Neuronal stem cell (in vitro differentiated cells): Measurements from ENCODE around the gene PPP6R3.
"Not testable (repeated sequence)": the region's sequence is repeated elsewhere in the genome, so short reads cannot be mapped to it uniquely, and the experiment has no call there.

Source experiments
- DNase-seq: peaks from one replicate; pipeline ENCODE4 v3.0.0-alpha.2; 2013; ENCODE audit warnings: low spot score
- H2AFZ ChIP-seq: one replicate; pipeline ENCODE4 v1.6.1; 2013; ENCODE audit warnings: mild to moderate bottlenecking, low read length, inconsistent platforms
- H2AK5ac ChIP-seq: 2 replicates; pipeline ENCODE4 v1.6.1; 2013; ENCODE audit warnings: low read depth, mild to moderate bottlenecking, inconsistent platforms, low read length, moderate library complexity, mixed read lengths
- H2BK120ac ChIP-seq: 2 replicates; pipeline ENCODE4 v1.6.1; 2013; ENCODE audit warnings: low read depth, mild to moderate bottlenecking, inconsistent platforms, low read length, moderate library complexity, mixed read lengths
- H2BK12ac ChIP-seq: one replicate; pipeline ENCODE4 v1.6.1; 2013; ENCODE audit warnings: low read length, inconsistent platforms
- H2BK15ac ChIP-seq: 2 replicates; pipeline ENCODE4 v1.6.1; 2013; ENCODE audit warnings: mild to moderate bottlenecking, low read length, inconsistent platforms, mixed read lengths
- H2BK5ac ChIP-seq: one replicate; pipeline ENCODE4 v1.6.1; 2013; ENCODE audit warnings: inconsistent platforms, mild to moderate bottlenecking, low read length, moderate library complexity
- H3K14ac ChIP-seq: one replicate; pipeline ENCODE4 v1.6.1; 2013; ENCODE audit warnings: low read length, inconsistent platforms
- H3K18ac ChIP-seq: 2 replicates; pipeline ENCODE4 v1.6.1; 2013; ENCODE audit warnings: low read length, inconsistent platforms
- H3K23ac ChIP-seq: 2 replicates; pipeline ENCODE4 v1.6.1; 2013; ENCODE audit warnings: low read depth, mild to moderate bottlenecking, mixed read lengths, low read length, inconsistent platforms; ENCODE audit not compliant: poor library complexity
- H3K27ac ChIP-seq: replicated peaks from 3 replicates; pipeline ENCODE4 v1.5.1; 2013; ENCODE audit warnings: low read length, inconsistent platforms
- H3K27me3 ChIP-seq, 3 experiments: 2 replicates each; pipeline ENCODE4 v1.6.1; 2013; ENCODE audit warnings: low read length in 3 of 3, mild to moderate bottlenecking in 2 of 3, inconsistent platforms in 1 of 3, low read depth in 1 of 3, mixed read lengths in 1 of 3, moderate library complexity in 1 of 3; ENCODE audit not compliant: control insufficient read depth in 3 of 3, insufficient read depth in 3 of 3
- H3K36me3 ChIP-seq, 2 donors: replicated peaks in 1 of 2; 2 replicates each; pipeline ENCODE4 v1.6.1; 2013; ENCODE audit warnings: low read length in 2 of 2; ENCODE audit not compliant: control insufficient read depth in 2 of 2, insufficient read depth in 2 of 2
- H3K4ac ChIP-seq: 2 replicates; pipeline ENCODE4 v1.6.1; 2013; ENCODE audit warnings: inconsistent platforms, mild to moderate bottlenecking, low read length, moderate library complexity
- H3K4me1 ChIP-seq, 2 donors: 1 replicate in 1 of 2; 2 replicates in 1 of 2; pipeline ENCODE4 v1.6.1; 2013; ENCODE audit warnings: low read length in 2 of 2, low read depth in 1 of 2; ENCODE audit not compliant: control insufficient read depth in 2 of 2, insufficient read depth in 1 of 2
- H3K4me2 ChIP-seq: one replicate; pipeline ENCODE4 v1.6.1; 2013; ENCODE audit warnings: mild to moderate bottlenecking, low read length, inconsistent platforms; ENCODE audit not compliant: insufficient read depth, poor library complexity, severe bottlenecking
- H3K4me3 ChIP-seq, 2 donors: 2 replicates each; pipeline ENCODE4 v1.5.1; 2013; ENCODE audit warnings: low read length in 2 of 2, mild to moderate bottlenecking in 2 of 2, inconsistent platforms in 1 of 2, moderate library complexity in 1 of 2
- H3K79me1 ChIP-seq: one replicate; pipeline ENCODE4 v1.6.1; 2013; ENCODE audit warnings: low read depth, mild to moderate bottlenecking, inconsistent platforms, low read length, moderate library complexity
- H3K9ac ChIP-seq: one replicate; pipeline ENCODE4 v1.6.1; 2013; ENCODE audit warnings: mild to moderate bottlenecking, low read depth, low read length, inconsistent platforms; ENCODE audit not compliant: poor library complexity
- H3K9me3 ChIP-seq, 2 donors: replicated peaks in 1 of 2; 2 replicates each; pipeline versions ENCODE3 to v1.6.1; 2013; ENCODE audit warnings: low read length in 2 of 2, mild to moderate bottlenecking in 2 of 2, inconsistent platforms in 1 of 2, low read depth in 1 of 2, mixed read lengths in 1 of 2, moderate library complexity in 1 of 2; ENCODE audit not compliant: control insufficient read depth in 2 of 2, insufficient read depth in 1 of 2
- H4K8ac ChIP-seq: one replicate; pipeline ENCODE4 v1.6.1; 2013; ENCODE audit warnings: low read depth, mild to moderate bottlenecking, inconsistent platforms, low read length, moderate library complexity
- H4K91ac ChIP-seq: one replicate; pipeline ENCODE4 v1.6.1; 2013; ENCODE audit warnings: low read length, low read depth, mild to moderate bottlenecking, inconsistent platforms; ENCODE audit not compliant: poor library complexity
- WGBS, 2 donors: extraction: QIAGEN DNeasy Blood & Tissue Kit; methylation state at CpG; one replicate each; pipeline ENCODE4 v1.1.7; 2013; ENCODE audit warnings: missing lambda C conversion rate in 2 of 2, mixed read lengths in 1 of 2; ENCODE audit not compliant: insufficient read length in 2 of 2, insufficient replicate concordance in 1 of 2; ENCODE audit errors: extremely low coverage in 2 of 2; 5-methylcytosine and 5-hydroxymethylcytosine counted together

The PPP6R3 gene

DNA sequence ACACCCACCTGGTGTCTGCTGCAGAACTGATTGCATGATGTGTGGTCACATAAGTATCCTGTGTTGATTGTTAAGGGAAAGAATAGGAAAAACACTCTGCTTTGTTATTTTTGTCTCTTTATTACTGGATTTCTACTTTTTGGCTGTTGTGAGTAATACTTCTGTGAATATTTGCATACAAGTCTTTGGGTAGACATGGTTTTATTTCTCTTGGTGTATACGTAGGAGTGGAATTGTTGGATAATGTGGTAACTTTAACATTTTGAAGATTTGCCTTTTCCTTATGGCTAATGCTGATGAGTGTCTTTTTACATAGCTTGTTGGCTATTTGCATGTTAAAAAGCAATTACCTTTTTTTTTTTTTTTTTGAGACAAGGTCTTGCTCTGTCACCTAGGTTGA, 13.1 kb downstream of the PPP6R3 start:
- no peak for DNase-seq
- Histone ChIP-seq H3K9me3 (peaks cover 16 to 46% of the 10 kb centered on the region in 2 donors), H3K18ac (no peak overlapping the region), H3K4ac (no peak overlapping the region), H4K91ac (no peak overlapping the region), H3K79me1 (peaks cover 7% of the 10 kb centered on the region), H3K9ac (no peak overlapping the region), H2BK15ac (no peak overlapping the region), H3K4me2 (no peak overlapping the region), H3K14ac (peak overlapping the region; percentile 14), H3K36me3 (peaks cover 18 to 71% of the 10 kb centered on the region in 2 donors), H2BK5ac (no peak overlapping the region), H3K4me1 (peaks cover 4 to 11% of the 10 kb centered on the region in 2 donors), H3K4me3 (no peak overlapping the region), H3K23ac (no peak overlapping the region), H4K8ac (no peak overlapping the region), H3K27me3 (no peaks in the 10 kb centered on the region), H2AK5ac (no peak overlapping the region), H2BK12ac (no peak overlapping the region), H3K27ac (no peak overlapping the region), H2BK120ac (no peak overlapping the region), H2AFZ (no peak overlapping the region)
- no CpG with 5 or more reads among the region's 1 CpG for WGBS, 2 donors

DNA sequence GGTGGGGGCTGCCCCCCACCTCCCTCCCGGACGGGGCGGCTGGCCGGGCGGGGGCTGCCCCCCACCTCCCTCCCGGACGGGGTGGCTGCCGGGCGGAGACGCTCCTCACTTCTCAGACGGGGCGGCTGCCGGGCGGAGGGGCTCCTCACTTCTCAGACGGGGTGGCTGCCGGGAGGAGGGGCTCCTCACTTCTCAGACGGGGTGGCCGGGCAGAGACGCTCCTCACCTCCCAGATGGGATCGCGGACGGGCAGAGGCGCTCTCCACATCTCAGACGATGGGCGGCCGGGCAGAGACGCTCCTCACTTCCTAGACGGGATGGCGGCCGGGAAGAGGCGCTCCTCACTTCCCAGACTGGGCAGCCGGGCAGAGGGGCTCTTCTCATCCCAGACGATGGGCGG, 15.1 kb downstream of the PPP6R3 start:
- not testable (repeated sequence) for H3K18ac ChIP-seq, H3K4me2 ChIP-seq, H2BK120ac ChIP-seq, H2AK5ac ChIP-seq, H3K27me3 ChIP-seq, DNase-seq, H3K79me1 ChIP-seq, H3K9ac ChIP-seq, H3K4ac ChIP-seq, H3K14ac ChIP-seq, H2BK5ac ChIP-seq, H2BK15ac ChIP-seq, H3K27ac ChIP-seq, H2BK12ac ChIP-seq, H2AFZ ChIP-seq, H3K4me1 ChIP-seq, H3K23ac ChIP-seq, H3K4me3 ChIP-seq, H4K8ac ChIP-seq, H4K91ac ChIP-seq
- H3K36me3 ChIP-seq: peaks cover 19 to 74% of the 10 kb centered on the region in 2 donors
- H3K9me3 ChIP-seq: peaks cover 20 to 63% of the 10 kb centered on the region in 2 donors
- no CpG with 5 or more reads among the region's 34 CpGs for WGBS, 2 donors

DNA sequence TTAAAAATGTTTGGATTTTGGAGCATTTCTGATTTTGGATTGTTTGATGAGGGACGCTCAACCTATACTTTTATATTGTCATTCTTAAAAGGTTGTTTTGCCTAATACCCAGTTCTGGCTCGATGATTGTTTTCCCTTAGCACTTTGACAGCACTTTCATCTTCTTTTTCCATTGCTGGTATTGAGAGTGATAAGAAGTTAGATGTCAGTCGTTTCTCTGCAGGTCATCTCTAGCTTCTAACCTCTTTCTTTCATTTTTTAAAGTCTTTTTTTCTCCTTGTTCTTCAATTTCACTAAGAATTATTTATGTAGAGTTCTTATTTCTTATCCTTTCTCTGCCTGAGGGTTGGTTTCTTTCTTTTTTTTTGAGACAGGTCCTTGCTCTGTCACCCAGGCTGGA, 18.8 kb downstream of the PPP6R3 start:
- no peak overlapping the region for H3K4me3 ChIP-seq
- peaks cover 14 to 48% of the 10 kb centered on the region in 2 donors for H3K9me3 ChIP-seq
- no peak overlapping the region for H4K91ac ChIP-seq
- H3K18ac ChIP-seq: no peak overlapping the region
- no peak overlapping the region for H3K23ac ChIP-seq
- no peak overlapping the region for H2BK12ac ChIP-seq
- no peak overlapping the region for H3K27ac ChIP-seq
- no peak overlapping the region for H3K9ac ChIP-seq
- no peak overlapping the region for H2AFZ ChIP-seq
- no peak overlapping the region for H3K4ac ChIP-seq
- H3K27me3 ChIP-seq: no peaks in the 10 kb centered on the region
- H3K79me1 ChIP-seq: peaks cover 8% of the 10 kb centered on the region
- WGBS, 2 donors: no CpG with 5 or more reads among the region's 3 CpGs
- no peak overlapping the region for H2AK5ac ChIP-seq
- no peak overlapping the region for H2BK120ac ChIP-seq
- H2BK15ac ChIP-seq: no peak overlapping the region
- H3K4me2 ChIP-seq: no peak overlapping the region
- no peak for DNase-seq
- H3K14ac ChIP-seq: no peak overlapping the region
- peaks cover 7 to 52% of the 10 kb centered on the region in 2 donors for H3K36me3 ChIP-seq
- H3K4me1 ChIP-seq: no peaks in the 10 kb centered on the region
- no peak overlapping the region for H2BK5ac ChIP-seq
- H4K8ac ChIP-seq: no peak overlapping the region

DNA sequence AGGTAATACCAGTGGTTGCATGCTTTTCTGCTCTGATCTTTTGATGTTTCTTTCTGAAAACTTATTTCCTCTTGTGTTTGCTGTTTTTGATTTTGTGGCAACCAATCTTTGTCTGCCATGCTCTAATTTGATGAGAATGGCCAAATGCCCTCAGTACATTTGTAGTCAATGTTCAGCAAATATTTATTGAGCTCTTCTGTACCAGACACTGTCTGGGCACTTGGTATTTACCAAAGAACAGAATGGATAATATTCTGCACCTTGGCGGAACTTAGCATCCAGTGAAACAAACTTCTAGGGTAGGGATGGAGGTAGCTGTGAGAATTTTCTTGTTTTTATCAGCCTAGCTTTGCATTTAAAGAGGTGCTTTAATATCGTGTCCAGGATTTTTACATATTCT, 19.6 kb downstream of the PPP6R3 start:
- Histone ChIP-seq H2BK12ac (no peak overlapping the region), H2AK5ac (no peak overlapping the region), H3K36me3 (peaks cover 7 to 49% of the 10 kb centered on the region in 2 donors), H3K18ac (no peak overlapping the region), H3K27ac (no peak overlapping the region), H3K4me1 (no peaks in the 10 kb centered on the region), H2BK120ac (no peak overlapping the region), H2BK15ac (no peak overlapping the region), H3K4me3 (no peak overlapping the region), H4K8ac (no peak overlapping the region), H3K4me2 (no peak overlapping the region), H3K27me3 (no peaks in the 10 kb centered on the region), H2BK5ac (no peak overlapping the region), H2AFZ (no peak overlapping the region), H3K9me3 (peaks cover 14 to 44% of the 10 kb centered on the region in 2 donors), H3K79me1 (peaks cover 8% of the 10 kb centered on the region), H3K9ac (no peak overlapping the region), H3K23ac (no peak overlapping the region), H4K91ac (no peak overlapping the region), H3K14ac (no peak overlapping the region), H3K4ac (no peak overlapping the region)
- no CpG with 5 or more reads among the region's 2 CpGs for WGBS, 2 donors
- no peak for DNase-seq
